ENCODE data around the gene DNAH6.

DNA sequence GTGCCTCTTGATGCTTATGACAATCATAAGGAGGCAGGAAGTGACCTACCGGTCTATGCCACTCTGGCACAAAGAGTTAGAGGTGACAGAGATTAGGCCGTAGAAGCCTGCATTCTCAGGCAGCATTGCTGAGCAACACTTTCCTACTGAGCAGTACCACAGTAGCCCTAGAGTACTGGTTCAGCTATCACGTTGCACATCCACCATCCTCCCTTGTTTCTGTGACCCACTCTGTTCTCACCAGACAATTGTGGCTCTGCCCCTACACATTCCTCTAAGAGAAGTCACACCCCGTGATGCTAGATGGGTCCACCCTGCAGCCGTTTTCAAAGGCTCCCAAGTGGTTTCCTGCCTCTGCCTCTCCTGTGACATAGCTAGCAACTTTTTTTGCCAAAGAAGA lies 34.6 kb upstream of the DNAH6 start:
- no peak for TF ChIP-seq CTCF (IDR thresholded peaks at IDR 0.05)
- no peak for TF ChIP-seq POLR2AphosphoS5 (IDR thresholded peaks at IDR 0.05)
